HEK293 (cell line): ENCODE measurements around the gene HIVEP2.

Experiments used
- CTCF ChIA-PET: fragments of 350-600 bp; formaldehyde crosslinking; extraction: SDS; loops from one replicate; lab custom pipeline; 2021; ENCODE audit warnings: antibody characterized with exemption; lab: Yijun Ruan, JAX
- POLR2A ChIA-PET: fragments of 300-600 bp; formaldehyde crosslinking; extraction: SDS; loops from one replicate; lab custom pipeline; 2020; ENCODE audit warnings: antibody characterized with exemption, inconsistent platforms; lab: Yijun Ruan, JAX
- H3K27ac ChIP-seq: fragments of 200-500 bp; sonication (Bioruptor generic); 2 replicates; pipeline ENCODE4 v1.5.1; 2014; ENCODE audit warnings: low read depth, low read length, control low read depth, inconsistent platforms; ENCODE audit errors: extremely low read depth
- H3K36me3 ChIP-seq, 2 experiments: fragments of 200-500 bp in 1 of 2; sonication (Bioruptor generic) in 1 of 2; 1 replicate in 1 of 2; 2 replicates in 1 of 2; pipeline ENCODE4 v1.5.1; 2014 to 2017; ENCODE audit warnings: inconsistent platforms in 2 of 2, low read length in 2 of 2; ENCODE audit not compliant: control insufficient read depth in 2 of 2, insufficient read depth in 1 of 2
- H3K4me1 ChIP-seq: fragments of 200-500 bp; sonication (Bioruptor generic); 2 replicates; pipeline ENCODE4 v1.5.1; 2014; ENCODE audit warnings: mild to moderate bottlenecking, low read length, inconsistent platforms; ENCODE audit not compliant: control insufficient read depth, insufficient read depth
- H3K4me3 ChIP-seq: 2 replicates; pipeline ENCODE4 v1.5.1; 2011; ENCODE audit warnings: low read depth, mild to moderate bottlenecking, control low read depth, low read length, moderate library complexity
- H3K9me3 ChIP-seq: fragments of 200-500 bp; sonication (Bioruptor generic); 2 replicates; pipeline ENCODE4 v1.5.1; 2014; ENCODE audit warnings: low read depth, low read length, inconsistent platforms; ENCODE audit not compliant: control insufficient read depth, insufficient read depth
- GLI2 ChIP-seq: fragments of 450-650 bp; formaldehyde crosslinking; IDR thresholded peaks from 2 replicates; pipeline ENCODE4; 2017; ENCODE audit warnings: missing biosample characterization, missing genetic modification characterization, low read depth, borderline replicate concordance
- GLI4 ChIP-seq: fragments of 450-650 bp; formaldehyde crosslinking; IDR thresholded peaks from 2 replicates; pipeline ENCODE4 v1.5.1; 2016; ENCODE audit warnings: missing biosample characterization, missing genetic modification characterization
- HOXC10 ChIP-seq: sonication (generic); formaldehyde crosslinking; IDR thresholded peaks from 2 replicates; pipeline ENCODE4 v1.8.1; 2023; ENCODE audit warnings: mild to moderate bottlenecking, missing genetic modification reagents
- HOXD13 ChIP-seq: sonication (generic); formaldehyde crosslinking; IDR thresholded peaks from 2 replicates; pipeline ENCODE4 v1.8.0; 2022; ENCODE audit warnings: missing genetic modification reagents, borderline replicate concordance
- KLF1 ChIP-seq: fragments of 450-650 bp; formaldehyde crosslinking; IDR thresholded peaks from 2 replicates; pipeline ENCODE4 v1.5.1; 2016; ENCODE audit warnings: missing biosample characterization, missing genetic modification characterization
- KLF8 ChIP-seq: fragments of 450-650 bp; formaldehyde crosslinking; IDR thresholded peaks from 2 replicates; pipeline ENCODE4 v1.5.1; 2016; ENCODE audit warnings: missing biosample characterization, missing genetic modification characterization
- KLF9 ChIP-seq: fragments of 450-650 bp; formaldehyde crosslinking; IDR thresholded peaks from 2 replicates; pipeline ENCODE4 v1.5.1; 2016; ENCODE audit warnings: missing biosample characterization, missing genetic modification characterization, low read depth
- PRDM1 ChIP-seq: fragments of 450-650 bp; formaldehyde crosslinking; IDR thresholded peaks from 2 replicates; pipeline ENCODE4; 2016; ENCODE audit warnings: missing biosample characterization, missing genetic modification characterization
- SETDB1 ChIP-seq: IDR thresholded peaks from one replicate; pipeline ENCODE4 v1.6.1; 2017; ENCODE audit warnings: mild to moderate bottlenecking, low read length, moderate library complexity, mixed read lengths; ENCODE audit not compliant: insufficient read length
- TRIM28 ChIP-seq: IDR thresholded peaks from 2 replicates; pipeline ENCODE4 v1.6.1; 2011; ENCODE audit warnings: low read length, control low read depth, borderline replicate concordance
- ZFP3 ChIP-seq: fragments of 450-650 bp; formaldehyde crosslinking; IDR thresholded peaks from 2 replicates; pipeline ENCODE4 v1.5.1; 2016; ENCODE audit warnings: low read depth, missing biosample characterization, missing genetic modification characterization
- ZNF132 ChIP-seq: fragments of 450-650 bp; formaldehyde crosslinking; IDR thresholded peaks from 2 replicates; pipeline ENCODE4 v1.5.1; 2017; ENCODE audit warnings: missing biosample characterization, missing genetic modification characterization, borderline replicate concordance
- ZNF146 ChIP-seq: fragments of 450-650 bp; formaldehyde crosslinking; IDR thresholded peaks from 2 replicates; pipeline ENCODE4 v1.5.1; 2016; ENCODE audit warnings: missing biosample characterization, missing genetic modification characterization
- ZNF2 ChIP-seq: fragments of 450-650 bp; formaldehyde crosslinking; IDR thresholded peaks from 2 replicates; pipeline ENCODE4 v1.5.1; 2016; ENCODE audit warnings: missing biosample characterization, missing genetic modification characterization
- ZNF211 ChIP-seq: fragments of 450-650 bp; formaldehyde crosslinking; IDR thresholded peaks from 2 replicates; pipeline ENCODE4 v1.5.1; 2016; ENCODE audit warnings: low read depth, missing biosample characterization, missing genetic modification characterization
- ZNF335 ChIP-seq: fragments of 450-650 bp; formaldehyde crosslinking; conservative IDR thresholded peaks from 2 replicates; pipeline ENCODE4 v1.5.1; 2016; ENCODE audit warnings: missing biosample characterization, missing genetic modification characterization
- ZNF473 ChIP-seq: fragments of 450-650 bp; formaldehyde crosslinking; IDR thresholded peaks from 2 replicates; pipeline ENCODE4 v1.5.1; 2017; ENCODE audit warnings: missing biosample characterization, missing genetic modification characterization
- ZNF501 ChIP-seq: fragments of 450-650 bp; formaldehyde crosslinking; IDR thresholded peaks from 2 replicates; pipeline ENCODE4 v1.5.1; 2016; ENCODE audit warnings: missing biosample characterization, missing genetic modification characterization
- ZNF514 ChIP-seq: fragments of 450-650 bp; formaldehyde crosslinking; IDR thresholded peaks from 2 replicates; pipeline ENCODE4 v1.5.1; 2016; ENCODE audit warnings: missing biosample characterization, missing genetic modification characterization
- ZNF529 ChIP-seq: fragments of 450-650 bp; formaldehyde crosslinking; IDR thresholded peaks from 2 replicates; pipeline ENCODE4 v1.5.1; 2017; ENCODE audit warnings: missing genetic modification characterization, missing biosample characterization; ENCODE audit not compliant: insufficient replicate concordance
- ZNF561 ChIP-seq: fragments of 450-650 bp; IDR thresholded peaks from 2 replicates; pipeline ENCODE4 v1.5.1; 2018; ENCODE audit warnings: missing biosample characterization, missing genetic modification characterization, borderline replicate concordance
- ZNF571 ChIP-seq: fragments of 450-650 bp; formaldehyde crosslinking; IDR thresholded peaks from 2 replicates; pipeline ENCODE4 v1.5.0; 2017; ENCODE audit warnings: missing biosample characterization, missing genetic modification characterization
- ZNF623 ChIP-seq: fragments of 450-650 bp; formaldehyde crosslinking; IDR thresholded peaks from 2 replicates; pipeline ENCODE4 v1.5.1; 2016; ENCODE audit warnings: missing biosample characterization, missing genetic modification characterization
- ZNF624 ChIP-seq: fragments of 450-650 bp; formaldehyde crosslinking; IDR thresholded peaks from 2 replicates; pipeline ENCODE4 v1.5.1; 2017; ENCODE audit warnings: missing biosample characterization, missing genetic modification characterization
- ZNF677 ChIP-seq: fragments of 450-650 bp; IDR thresholded peaks from 2 replicates; pipeline ENCODE4 v1.5.0; 2018; ENCODE audit warnings: missing biosample characterization, mild to moderate bottlenecking, missing genetic modification characterization, moderate library complexity
- ZNF707 ChIP-seq: fragments of 450-650 bp; formaldehyde crosslinking; IDR thresholded peaks from 2 replicates; pipeline ENCODE4 v1.5.1; 2016; ENCODE audit warnings: missing biosample characterization, missing genetic modification characterization
- TF ChIP-seq, protein P1 (sequence below): fragments of 450-650 bp; formaldehyde crosslinking; IDR thresholded peaks from 2 replicates; pipeline ENCODE4 v1.5.1; 2016; ENCODE audit warnings: missing biosample characterization, missing genetic modification characterization
- TF ChIP-seq, protein P2 (sequence below): sonication (generic); formaldehyde crosslinking; IDR thresholded peaks from 2 replicates; pipeline ENCODE4 v1.8.1; 2022; ENCODE audit warnings: mild to moderate bottlenecking, moderate library complexity, missing genetic modification reagents
- TF ChIP-seq, protein P3 (sequence below): fragments of 450-650 bp; formaldehyde crosslinking; IDR thresholded peaks from 2 replicates; pipeline ENCODE4 v1.5.1; 2016; ENCODE audit warnings: missing biosample characterization, missing genetic modification characterization
- TF ChIP-seq, protein P4 (sequence below): fragments of 450-650 bp; formaldehyde crosslinking; IDR thresholded peaks from 2 replicates; pipeline ENCODE4 v1.5.1; 2016; ENCODE audit warnings: missing biosample characterization, missing genetic modification characterization, borderline replicate concordance
- TF ChIP-seq, protein P5 (sequence below): fragments of 450-650 bp; formaldehyde crosslinking; IDR thresholded peaks from 2 replicates; pipeline ENCODE4 v1.5.1; 2016; ENCODE audit warnings: missing biosample characterization, missing genetic modification characterization
- TF ChIP-seq, protein P6 (sequence below): fragments of 450-650 bp; formaldehyde crosslinking; IDR thresholded peaks from 2 replicates; pipeline ENCODE4 v1.5.1; 2016; ENCODE audit warnings: missing biosample characterization, missing genetic modification characterization

HIVEP2 gene

DNA sequence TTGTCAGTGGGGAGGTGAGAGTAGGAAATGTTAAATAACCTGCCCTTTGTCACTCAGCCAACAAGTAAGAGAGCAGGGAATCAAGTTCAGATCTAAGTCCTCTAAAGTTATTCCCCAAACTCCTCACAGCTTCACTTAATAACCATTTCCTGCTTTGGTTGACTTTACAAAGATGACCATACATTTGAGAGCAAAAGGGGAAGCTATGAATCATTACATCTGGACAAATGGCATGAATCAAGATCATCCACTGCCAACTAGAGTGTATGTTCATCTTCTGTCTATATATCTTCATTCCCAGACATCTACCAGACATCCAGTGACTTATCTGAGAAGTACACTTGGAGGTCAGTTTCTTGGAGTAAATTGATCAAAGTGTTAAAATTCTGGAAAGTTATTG lies 15.1 kb upstream of the HIVEP2 start:
- no peaks in the 10 kb centered on the region for H3K4me1 ChIP-seq
- ChIA-PET CTCF (no interaction called here), POLR2A (no interaction called here)
- no peak overlapping the region for H3K4me3 ChIP-seq
- H3K27ac ChIP-seq = no peak overlapping the region
- TF ChIP-seq ZNF335 = no peak
- TF ChIP-seq ZNF473 (tag by site-specific recombination) = no peak
- no peak for TF ChIP-seq GLI2
- TF ChIP-seq, protein P1, sequence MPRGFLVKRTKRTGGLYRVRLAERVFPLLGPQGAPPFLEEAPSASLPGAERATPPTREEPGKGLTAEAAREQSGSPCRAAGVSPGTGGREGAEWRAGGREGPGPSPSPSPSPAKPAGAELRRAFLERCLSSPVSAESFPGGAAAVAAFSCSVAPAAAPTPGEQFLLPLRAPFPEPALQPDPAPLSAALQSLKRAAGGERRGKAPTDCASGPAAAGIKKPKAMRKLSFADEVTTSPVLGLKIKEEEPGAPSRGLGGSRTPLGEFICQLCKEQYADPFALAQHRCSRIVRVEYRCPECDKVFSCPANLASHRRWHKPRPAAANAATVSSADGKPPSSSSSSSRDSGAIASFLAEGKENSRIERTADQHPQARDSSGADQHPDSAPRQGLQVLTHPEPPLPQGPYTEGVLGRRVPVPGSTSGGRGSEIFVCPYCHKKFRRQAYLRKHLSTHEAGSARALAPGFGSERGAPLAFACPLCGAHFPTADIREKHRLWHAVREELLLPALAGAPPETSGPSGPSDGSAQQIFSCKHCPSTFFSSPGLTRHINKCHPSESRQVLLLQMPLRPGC (tag by site-specific recombination) = no peak
- TF ChIP-seq, protein P2, sequence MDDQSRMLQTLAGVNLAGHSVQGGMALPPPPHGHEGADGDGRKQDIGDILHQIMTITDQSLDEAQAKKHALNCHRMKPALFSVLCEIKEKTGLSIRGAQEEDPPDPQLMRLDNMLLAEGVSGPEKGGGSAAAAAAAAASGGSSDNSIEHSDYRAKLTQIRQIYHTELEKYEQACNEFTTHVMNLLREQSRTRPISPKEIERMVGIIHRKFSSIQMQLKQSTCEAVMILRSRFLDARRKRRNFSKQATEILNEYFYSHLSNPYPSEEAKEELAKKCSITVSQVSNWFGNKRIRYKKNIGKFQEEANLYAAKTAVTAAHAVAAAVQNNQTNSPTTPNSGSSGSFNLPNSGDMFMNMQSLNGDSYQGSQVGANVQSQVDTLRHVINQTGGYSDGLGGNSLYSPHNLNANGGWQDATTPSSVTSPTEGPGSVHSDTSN (CRISPR knock-in tag) = no peak
- TF ChIP-seq, protein P3, sequence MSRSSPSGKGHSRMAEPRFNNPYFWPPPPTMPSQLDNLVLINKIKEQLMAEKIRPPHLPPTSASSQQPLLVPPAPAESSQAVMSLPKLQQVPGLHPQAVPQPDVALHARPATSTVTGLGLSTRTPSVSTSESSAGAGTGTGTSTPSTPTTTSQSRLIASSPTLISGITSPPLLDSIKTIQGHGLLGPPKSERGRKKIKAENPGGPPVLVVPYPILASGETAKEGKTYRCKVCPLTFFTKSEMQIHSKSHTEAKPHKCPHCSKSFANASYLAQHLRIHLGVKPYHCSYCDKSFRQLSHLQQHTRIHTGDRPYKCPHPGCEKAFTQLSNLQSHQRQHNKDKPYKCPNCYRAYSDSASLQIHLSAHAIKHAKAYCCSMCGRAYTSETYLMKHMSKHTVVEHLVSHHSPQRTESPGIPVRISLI = no peak
- TF ChIP-seq KLF9 (tag by site-specific recombination) = no peak
- TF ChIP-seq, protein P4, sequence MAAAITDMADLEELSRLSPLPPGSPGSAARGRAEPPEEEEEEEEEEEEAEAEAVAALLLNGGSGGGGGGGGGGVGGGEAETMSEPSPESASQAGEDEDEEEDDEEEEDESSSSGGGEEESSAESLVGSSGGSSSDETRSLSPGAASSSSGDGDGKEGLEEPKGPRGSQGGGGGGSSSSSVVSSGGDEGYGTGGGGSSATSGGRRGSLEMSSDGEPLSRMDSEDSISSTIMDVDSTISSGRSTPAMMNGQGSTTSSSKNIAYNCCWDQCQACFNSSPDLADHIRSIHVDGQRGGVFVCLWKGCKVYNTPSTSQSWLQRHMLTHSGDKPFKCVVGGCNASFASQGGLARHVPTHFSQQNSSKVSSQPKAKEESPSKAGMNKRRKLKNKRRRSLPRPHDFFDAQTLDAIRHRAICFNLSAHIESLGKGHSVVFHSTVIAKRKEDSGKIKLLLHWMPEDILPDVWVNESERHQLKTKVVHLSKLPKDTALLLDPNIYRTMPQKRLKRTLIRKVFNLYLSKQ (tag by site-specific recombination) = no peak
- no peak for TF ChIP-seq ZNF132 (tag by site-specific recombination)
- no peak for TF ChIP-seq ZNF571 (tag by site-specific recombination)
- no peak for TF ChIP-seq ZNF501 (tag by site-specific recombination)
- no peak for TF ChIP-seq ZNF707 (tag by site-specific recombination)
- no peak for TF ChIP-seq ZNF624 (tag by site-specific recombination)
- TF ChIP-seq ZNF2 (tag by site-specific recombination) = no peak
- TF ChIP-seq ZNF514 = no peak
- TF ChIP-seq KLF8 (tag by site-specific recombination) = no peak
- no peaks in the 10 kb centered on the region for H3K36me3 ChIP-seq
- H3K9me3 ChIP-seq = no peaks in the 10 kb centered on the region

DNA sequence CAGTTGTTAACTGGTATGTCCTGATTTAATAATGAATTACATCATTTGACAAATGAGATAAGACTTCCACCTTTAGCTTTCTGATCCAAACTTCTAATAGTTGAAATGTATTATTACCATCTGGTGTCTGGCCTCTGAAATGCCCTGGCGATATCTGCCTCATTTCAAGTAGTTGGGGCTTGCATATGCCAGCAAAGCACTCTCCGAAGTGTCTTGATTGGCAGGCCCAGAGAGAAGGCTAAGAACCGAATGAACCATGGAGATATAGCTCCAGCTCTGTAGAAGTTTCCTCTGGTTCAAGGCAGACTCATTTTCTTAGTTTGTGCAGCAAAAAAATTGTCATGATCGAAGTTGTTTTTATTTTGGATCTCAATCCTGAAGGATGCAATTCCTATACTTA lies 13.4 kb upstream of the HIVEP2 start:
- H3K9me3 ChIP-seq = no peaks in the 10 kb centered on the region
- POLR2A ChIA-PET = interaction anchor here (0.6 kb wide), 1 partner anchor 11 kb away, joined by 3 read pairs; no protein-coding TSS in a partner anchor
- CTCF ChIA-PET = interaction anchor here (0.7 to 0.9 kb wide), 2 partner anchors 9 to 15 kb away, joined by 3 to 6 read pairs; no protein-coding TSS in a partner anchor

More for the DNA sequence above, 13.4 kb upstream of the HIVEP2 start:
- H3K4me3 ChIP-seq = no peak overlapping the region
- no peaks in the 10 kb centered on the region for H3K36me3 ChIP-seq
- H3K4me1 ChIP-seq = no peaks in the 10 kb centered on the region
- TF ChIP-seq ZFP3 (tag by site-specific recombination) (no peak), HOXC10 (no peak), ZNF529 (no peak), ZNF677 (no peak), TRIM28 (no peak), PRDM1 (tag by site-specific recombination) (no peak), SETDB1 (no peak), ZNF624 (tag by site-specific recombination) (no peak), ZNF623 (no peak), HOXD13 (CRISPR knock-in tag) (no peak), ZNF146 (tag by site-specific recombination) (no peak), GLI4 (tag by site-specific recombination) (no peak), ZNF211 (tag by site-specific recombination) (no peak), ZNF561 (tag by site-specific recombination) (no peak), KLF1 (tag by site-specific recombination) (no peak)
- TF ChIP-seq, protein P5, sequence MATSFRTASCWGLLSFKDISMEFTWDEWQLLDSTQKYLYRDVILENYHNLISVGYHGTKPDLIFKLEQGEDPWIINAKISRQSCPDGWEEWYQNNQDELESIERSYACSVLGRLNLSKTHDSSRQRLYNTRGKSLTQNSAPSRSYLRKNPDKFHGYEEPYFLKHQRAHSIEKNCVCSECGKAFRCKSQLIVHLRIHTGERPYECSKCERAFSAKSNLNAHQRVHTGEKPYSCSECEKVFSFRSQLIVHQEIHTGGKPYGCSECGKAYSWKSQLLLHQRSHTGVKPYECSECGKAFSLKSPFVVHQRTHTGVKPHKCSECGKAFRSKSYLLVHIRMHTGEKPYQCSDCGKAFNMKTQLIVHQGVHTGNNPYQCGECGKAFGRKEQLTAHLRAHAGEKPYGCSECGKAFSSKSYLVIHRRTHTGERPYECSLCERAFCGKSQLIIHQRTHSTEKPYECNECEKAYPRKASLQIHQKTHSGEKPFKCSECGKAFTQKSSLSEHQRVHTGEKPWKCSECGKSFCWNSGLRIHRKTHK (tag by site-specific recombination) = no peak
- TF ChIP-seq, protein P6, sequence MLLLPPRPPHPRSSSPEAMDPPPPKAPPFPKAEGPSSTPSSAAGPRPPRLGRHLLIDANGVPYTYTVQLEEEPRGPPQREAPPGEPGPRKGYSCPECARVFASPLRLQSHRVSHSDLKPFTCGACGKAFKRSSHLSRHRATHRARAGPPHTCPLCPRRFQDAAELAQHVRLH = no peak
- H3K27ac ChIP-seq = no peak overlapping the region
